ENCODE results near the gene SLC9A3. TPM values are rescaled to one million over a fixed set of nuclear protein-coding genes. Genes with fewer than 3 reads are reported as not detected.
A peak's percentile ranks its signal among the peaks of the same experiment; 100 is the strongest.

The SLC9A3 gene
- total RNA-seq, 1 experiment from 2014 or later, result 0.85 TPM

GRCh38 chr5:481347-481746, 42.9 kb downstream of the SLC9A3 start:
- H4K8ac ChIP-seq (replicated peaks; ENCODE audit: insufficient read length, low read depth, low read length), result no peak overlapping the region
- H3K23me2 ChIP-seq (ENCODE audit: insufficient read length, low read depth, low read length, poor library complexity, severe bottlenecking), result no peaks in the 10 kb centered on the region
- no peak overlapping the region for H2BK120ac ChIP-seq (ENCODE audit: low read depth, low read length, poor library complexity, severe bottlenecking)
- no peaks in the 10 kb centered on the region for H3K79me1 ChIP-seq (ENCODE audit: insufficient read depth, low read depth, low read length, poor library complexity, severe bottlenecking)
- no peak overlapping the region for H3K56ac ChIP-seq (ENCODE audit: insufficient read length, low read depth, low read length)
- no peak overlapping the region for H2BK5ac ChIP-seq (ENCODE audit: insufficient read length, low read length)
- H3K27ac ChIP-seq (ENCODE audit: insufficient read length, low read depth, low read length), result no peak overlapping the region
- Mint-ChIP-seq H3K9me3 (no peaks in the 10 kb centered on the region), H3K27me3 (ENCODE audit: low read depth) (peaks cover 24% of the 10 kb centered on the region), H3K27ac (no peak overlapping the region; a peak in 1 of 7 replicates), H3K36me3 (ENCODE audit: insufficient read depth in 1 of 3, low read depth in 3 of 3) (no peaks in the 10 kb centered on the region), H3K4me3 (no peak overlapping the region), H3K4me1 (no peaks in the 10 kb centered on the region; a peak in 1 of 4 replicates)
- H3K4me2 ChIP-seq (ENCODE audit: insufficient read depth, insufficient read length, low read length), result no peak overlapping the region
- H3K9ac ChIP-seq (ENCODE audit: extremely low read depth, insufficient read length, low read length), result no peak overlapping the region
- H4K91ac ChIP-seq (ENCODE audit: insufficient read length, low read depth, low read length), result no peak overlapping the region
- TF ChIP-seq, protein P1, sequence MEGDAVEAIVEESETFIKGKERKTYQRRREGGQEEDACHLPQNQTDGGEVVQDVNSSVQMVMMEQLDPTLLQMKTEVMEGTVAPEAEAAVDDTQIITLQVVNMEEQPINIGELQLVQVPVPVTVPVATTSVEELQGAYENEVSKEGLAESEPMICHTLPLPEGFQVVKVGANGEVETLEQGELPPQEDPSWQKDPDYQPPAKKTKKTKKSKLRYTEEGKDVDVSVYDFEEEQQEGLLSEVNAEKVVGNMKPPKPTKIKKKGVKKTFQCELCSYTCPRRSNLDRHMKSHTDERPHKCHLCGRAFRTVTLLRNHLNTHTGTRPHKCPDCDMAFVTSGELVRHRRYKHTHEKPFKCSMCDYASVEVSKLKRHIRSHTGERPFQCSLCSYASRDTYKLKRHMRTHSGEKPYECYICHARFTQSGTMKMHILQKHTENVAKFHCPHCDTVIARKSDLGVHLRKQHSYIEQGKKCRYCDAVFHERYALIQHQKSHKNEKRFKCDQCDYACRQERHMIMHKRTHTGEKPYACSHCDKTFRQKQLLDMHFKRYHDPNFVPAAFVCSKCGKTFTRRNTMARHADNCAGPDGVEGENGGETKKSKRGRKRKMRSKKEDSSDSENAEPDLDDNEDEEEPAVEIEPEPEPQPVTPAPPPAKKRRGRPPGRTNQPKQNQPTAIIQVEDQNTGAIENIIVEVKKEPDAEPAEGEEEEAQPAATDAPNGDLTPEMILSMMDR (conservative IDR thresholded peaks at IDR 0.05), result no peak
- H3K18ac ChIP-seq (ENCODE audit: insufficient read length, low read depth, low read length), result no peak overlapping the region
- H2BK20ac ChIP-seq (ENCODE audit: low read depth, low read length, poor library complexity, severe bottlenecking), result no peak overlapping the region
- H3K27me3 ChIP-seq (ENCODE audit: insufficient read depth, low read length), result peaks cover 3% of the 10 kb centered on the region; the same call in 1 of the 2 replicates
- no peaks in the 10 kb centered on the region for H3K9me3 ChIP-seq (ENCODE audit: control insufficient read depth, low read depth, low read length)
- H3K23ac ChIP-seq (ENCODE audit: insufficient read length, low read depth, low read length), result no peak overlapping the region
- 0 out of 2 replicates have a peak overlapping the region, but pooled peaks have one; percentile 18 for H3K14ac ChIP-seq (ENCODE audit: insufficient read depth, low read length)
- H3T11ph ChIP-seq (ENCODE audit: low read length), result no peak overlapping the region
- no peak overlapping the region for H2BK15ac ChIP-seq (ENCODE audit: low read depth, low read length)
- no CpG with 5 or more reads among the region's 23 CpGs for WGBS (ENCODE audit: extremely low coverage, insufficient read length, low lambda C conversion rate)
- no peak for DNase-seq
- no peaks in the 10 kb centered on the region for H3K4me1 ChIP-seq (ENCODE audit: insufficient read depth, low read length)
- H2AFZ ChIP-seq (ENCODE audit: low read length), result no peak overlapping the region
- no peaks in the 10 kb centered on the region for H3K79me2 ChIP-seq (ENCODE audit: insufficient read depth, low read length)
- H3K4ac ChIP-seq (ENCODE audit: low read depth, low read length), result no peak overlapping the region
- no peak overlapping the region for H2AK5ac ChIP-seq (ENCODE audit: insufficient read length, low read length)
- no peak overlapping the region for H4K5ac ChIP-seq (ENCODE audit: insufficient read length, low read depth, low read length)
- H4K20me1 ChIP-seq (ENCODE audit: control insufficient read depth, insufficient read depth, insufficient read length), result no peaks in the 10 kb centered on the region
- no peak overlapping the region for H2BK12ac ChIP-seq (ENCODE audit: insufficient read length, low read depth, low read length)

Measured in H9 (cell line).